Adipocyte (in vitro differentiated cells): ENCODE data around the gene PIGBOS1.
"Not testable (repeated sequence)": the region's sequence is repeated elsewhere in the genome, so short reads cannot be mapped to it uniquely, and the experiment has no call there.

Source experiments
- DNase-seq: peaks from one replicate; pipeline ENCODE4 v3.0.0-alpha.2; 2015; ENCODE audit warnings: low read depth
- H3K27me3 ChIP-seq: replicated peaks from 2 replicates; pipeline ENCODE4 v1.7.0; 2013; ENCODE audit warnings: mild to moderate bottlenecking, low read length, moderate library complexity; ENCODE audit not compliant: control insufficient read depth, insufficient read depth
- H3K36me3 ChIP-seq: 2 replicates; pipeline ENCODE4 v1.7.0; 2013; ENCODE audit warnings: low read length, mild to moderate bottlenecking, moderate library complexity; ENCODE audit not compliant: control insufficient read depth, insufficient read depth, severe bottlenecking
- H3K4me1 ChIP-seq: 2 replicates; pipeline ENCODE4 v1.7.0; 2013; ENCODE audit warnings: mild to moderate bottlenecking, low read length, moderate library complexity; ENCODE audit not compliant: control insufficient read depth, insufficient read depth
- H3K4me3 ChIP-seq: 2 replicates; pipeline ENCODE4 v1.7.0; 2013; ENCODE audit warnings: mild to moderate bottlenecking, low read length, moderate library complexity
- H3K9ac ChIP-seq: 2 replicates; pipeline ENCODE4 v1.7.0; 2013; ENCODE audit warnings: mild to moderate bottlenecking, low read length, moderate library complexity
- H3K9me3 ChIP-seq: 2 replicates; pipeline ENCODE4 v1.7.0; 2013; ENCODE audit warnings: mild to moderate bottlenecking, low read length, moderate library complexity; ENCODE audit not compliant: control insufficient read depth

The PIGBOS1 gene

GRCh38 chr15:55280589-55280988 lies 38.3 kb downstream of the PIGBOS1 start:
- not testable (repeated sequence) for H3K4me3 ChIP-seq, H3K27me3 ChIP-seq

GRCh38 chr15:55279746-55280351 lies 39.1 kb downstream of the PIGBOS1 start:
- H3K36me3 ChIP-seq: no peaks in the 10 kb centered on the region
- no peak overlapping the region for H3K4me3 ChIP-seq
- DNase-seq: peak; percentile 82
- H3K27me3 ChIP-seq: no peaks in the 10 kb centered on the region
- no peaks in the 10 kb centered on the region for H3K9me3 ChIP-seq
- H3K4me1 ChIP-seq: peaks cover 11% of the 10 kb centered on the region
- H3K9ac ChIP-seq: no peak overlapping the region

More at GRCh38 chr15:55280589-55280988, 38.3 kb downstream of the PIGBOS1 start:
- not testable (repeated sequence) for H3K9ac ChIP-seq, H3K9me3 ChIP-seq, DNase-seq, H3K36me3 ChIP-seq
- H3K4me1 ChIP-seq: peaks cover 11% of the 10 kb centered on the region

GRCh38 chr15:55279100-55279745 lies 39.7 kb downstream of the PIGBOS1 start:
- Histone ChIP-seq H3K4me3 (no peak overlapping the region), H3K4me1 (peaks cover 11% of the 10 kb centered on the region), H3K9me3 (no peaks in the 10 kb centered on the region), H3K27me3 (no peaks in the 10 kb centered on the region), H3K36me3 (no peaks in the 10 kb centered on the region), H3K9ac (no peak overlapping the region)
- DNase-seq: no peak

DNA sequence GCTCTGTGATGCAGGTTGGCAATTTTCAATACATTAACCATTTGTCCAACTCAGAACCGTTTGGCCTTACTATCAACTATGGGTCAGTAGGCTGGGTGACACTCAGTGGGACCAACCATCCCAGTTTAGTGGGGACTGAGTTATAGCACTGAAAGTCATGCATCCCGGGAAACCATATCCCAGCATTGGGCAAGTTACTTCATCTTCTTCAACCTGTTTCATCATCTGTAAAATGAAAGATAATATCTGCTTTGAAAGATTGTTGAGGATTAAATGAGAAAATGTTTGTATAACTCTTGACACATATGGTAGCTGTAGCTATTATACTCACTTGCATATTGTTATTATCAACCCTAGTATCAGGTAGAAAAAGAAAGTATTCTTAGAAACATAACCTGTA lies 41.2 kb downstream of the PIGBOS1 start:
- DNase-seq: no peak
- no peak overlapping the region for H3K9ac ChIP-seq
- H3K36me3 ChIP-seq: no peaks in the 10 kb centered on the region
- H3K4me1 ChIP-seq: peaks cover 9% of the 10 kb centered on the region
- H3K9me3 ChIP-seq: no peaks in the 10 kb centered on the region
- H3K27me3 ChIP-seq: no peaks in the 10 kb centered on the region
- H3K4me3 ChIP-seq: no peak overlapping the region

DNA sequence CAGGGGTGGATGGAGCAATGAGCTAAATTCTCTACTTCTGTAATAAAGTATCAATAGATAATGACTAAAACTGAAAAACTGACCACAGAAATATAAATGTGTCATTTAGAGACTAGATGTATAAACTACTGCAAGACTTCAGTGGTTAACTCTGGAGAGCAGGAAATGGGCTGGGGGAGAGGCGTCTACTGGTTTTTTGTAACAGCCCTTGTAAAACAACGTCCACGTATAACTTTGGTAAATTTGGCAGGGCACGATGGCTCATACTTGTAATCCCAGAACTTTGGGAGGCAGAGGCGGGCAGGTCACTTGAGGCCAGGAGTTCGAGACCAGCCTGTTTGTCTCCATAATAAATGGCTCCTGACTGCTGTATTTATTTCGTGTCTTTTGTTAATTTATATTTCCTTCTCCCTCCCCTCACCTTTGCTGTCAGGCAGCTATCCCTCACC lies 41.8 kb downstream of the PIGBOS1 start:
- Histone ChIP-seq H3K9ac (no peak overlapping the region), H3K4me3 (no peak overlapping the region), H3K36me3 (no peaks in the 10 kb centered on the region), H3K9me3 (no peaks in the 10 kb centered on the region), H3K27me3 (no peaks in the 10 kb centered on the region), H3K4me1 (peaks cover 3% of the 10 kb centered on the region)
- DNase-seq: no peak

DNA sequence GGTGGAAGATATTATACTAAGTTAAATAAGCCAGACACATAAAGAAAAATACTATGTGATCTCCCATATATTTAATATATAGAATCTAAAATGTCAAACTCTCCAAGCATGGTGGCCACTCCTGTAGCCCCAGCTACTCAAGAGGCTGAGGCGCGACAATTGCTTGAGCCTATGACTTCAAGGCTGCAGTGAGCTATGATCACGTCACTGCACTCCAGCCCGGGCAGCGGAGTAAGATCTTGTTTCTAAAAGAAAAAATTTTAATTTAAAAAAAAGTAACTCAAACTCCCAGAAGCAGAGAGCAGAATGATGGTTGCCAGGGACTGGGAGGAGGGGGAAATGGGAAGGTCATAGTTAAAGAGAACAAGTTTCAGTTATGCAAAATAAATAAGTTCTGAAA lies 42.6 kb downstream of the PIGBOS1 start:
- Histone ChIP-seq H3K4me1 (no peaks in the 10 kb centered on the region), H3K9me3 (no peaks in the 10 kb centered on the region), H3K27me3 (no peaks in the 10 kb centered on the region), H3K36me3 (no peaks in the 10 kb centered on the region), H3K4me3 (no peak overlapping the region), H3K9ac (no peak overlapping the region)
- no peak for DNase-seq

- H3K4me1 ChIP-seq: peaks cover 8% of the 10 kb centered on the region
- H3K9ac ChIP-seq: no peak overlapping the region
- DNase-seq: no peak
- H3K4me3 ChIP-seq: no peak overlapping the region
- H3K9me3 ChIP-seq: no peaks in the 10 kb centered on the region
- no peaks in the 10 kb centered on the region for H3K27me3 ChIP-seq
- no peaks in the 10 kb centered on the region for H3K36me3 ChIP-seq
Observed at GRCh38 chr15:55270291-55270690, 48.6 kb downstream of the PIGBOS1 start.

GRCh38 chr15:55268176-55268695 lies 50.7 kb downstream of the PIGBOS1 start:
- H3K4me1 ChIP-seq: peaks cover 8% of the 10 kb centered on the region
- H3K36me3 ChIP-seq: no peaks in the 10 kb centered on the region

GRCh38 chr15:55267401-55268175 lies 51.3 kb downstream of the PIGBOS1 start:
- peaks cover 8% of the 10 kb centered on the region for H3K4me1 ChIP-seq
- no peaks in the 10 kb centered on the region for H3K36me3 ChIP-seq
- no peaks in the 10 kb centered on the region for H3K27me3 ChIP-seq
- no peaks in the 10 kb centered on the region for H3K9me3 ChIP-seq
- no peak for DNase-seq
- no peak overlapping the region for H3K4me3 ChIP-seq
- H3K9ac ChIP-seq: no peak overlapping the region

More at GRCh38 chr15:55268176-55268695, 50.7 kb downstream of the PIGBOS1 start:
- DNase-seq: no peak
- Histone ChIP-seq H3K27me3 (no peaks in the 10 kb centered on the region), H3K4me3 (no peak overlapping the region), H3K9me3 (no peaks in the 10 kb centered on the region), H3K9ac (no peak overlapping the region)
